ENCODE measurements around the gene CPLANE2. TPM values are rescaled to one million over a fixed set of nuclear protein-coding genes. Genes with fewer than 3 reads are reported as not detected.

CPLANE2 gene
- total and polyA plus RNA-seq, 7 donors = 1.0 to 7.4 (median 4.5) TPM

DNA sequence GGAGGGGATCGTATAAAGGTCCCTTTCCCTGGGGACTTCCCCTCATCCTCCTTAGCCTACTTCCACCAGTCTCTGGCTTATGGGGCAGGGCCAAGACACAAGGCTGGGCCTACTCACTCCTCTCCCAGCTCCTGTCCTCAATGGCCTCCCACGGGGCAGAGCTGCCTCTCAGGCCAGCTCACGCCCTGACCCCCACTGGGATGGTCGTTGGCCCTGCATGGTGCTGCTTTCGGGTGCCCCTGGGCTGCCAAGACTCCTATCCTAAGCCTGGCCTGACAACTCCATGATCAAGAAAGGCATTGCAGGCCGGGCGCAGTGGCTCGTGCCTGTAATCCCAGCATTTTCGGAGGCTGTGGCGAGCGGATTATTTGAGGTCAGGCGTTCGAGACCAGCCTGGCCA is 6.2 kb downstream of the CPLANE2 start:
- ATAC-seq (no peak), DNase-seq (no peak)
- peaks cover 6% of the 10 kb centered on the region for H3K4me1 ChIP-seq
- no peak overlapping the region for H3K4me3 ChIP-seq
- peaks cover 0 to 23% (median 13%) of the 10 kb centered on the region in 3 donors for H3K27me3 ChIP-seq (ENCODE audit: insufficient read depth in 3 of 3, low read length in 2 of 3)
- peaks cover 0 to 7% of the 10 kb centered on the region in 2 donors for H3K36me3 ChIP-seq (ENCODE audit: insufficient read depth in 1 of 2, low read depth in 1 of 2)
- TF ChIP-seq, protein P1, sequence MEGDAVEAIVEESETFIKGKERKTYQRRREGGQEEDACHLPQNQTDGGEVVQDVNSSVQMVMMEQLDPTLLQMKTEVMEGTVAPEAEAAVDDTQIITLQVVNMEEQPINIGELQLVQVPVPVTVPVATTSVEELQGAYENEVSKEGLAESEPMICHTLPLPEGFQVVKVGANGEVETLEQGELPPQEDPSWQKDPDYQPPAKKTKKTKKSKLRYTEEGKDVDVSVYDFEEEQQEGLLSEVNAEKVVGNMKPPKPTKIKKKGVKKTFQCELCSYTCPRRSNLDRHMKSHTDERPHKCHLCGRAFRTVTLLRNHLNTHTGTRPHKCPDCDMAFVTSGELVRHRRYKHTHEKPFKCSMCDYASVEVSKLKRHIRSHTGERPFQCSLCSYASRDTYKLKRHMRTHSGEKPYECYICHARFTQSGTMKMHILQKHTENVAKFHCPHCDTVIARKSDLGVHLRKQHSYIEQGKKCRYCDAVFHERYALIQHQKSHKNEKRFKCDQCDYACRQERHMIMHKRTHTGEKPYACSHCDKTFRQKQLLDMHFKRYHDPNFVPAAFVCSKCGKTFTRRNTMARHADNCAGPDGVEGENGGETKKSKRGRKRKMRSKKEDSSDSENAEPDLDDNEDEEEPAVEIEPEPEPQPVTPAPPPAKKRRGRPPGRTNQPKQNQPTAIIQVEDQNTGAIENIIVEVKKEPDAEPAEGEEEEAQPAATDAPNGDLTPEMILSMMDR (IDR thresholded peaks at IDR 0.05) = no peak
- intact Hi-C loops (cut with DNase I) = no loop called here
- no peak overlapping the region for H3K27ac ChIP-seq
- WGBS, 3 donors = 84 to 90% (median 90%) methylated on average over 13 of the region's 13 CpGs
- no peaks in the 10 kb centered on the region for H3K9me3 ChIP-seq

DNA sequence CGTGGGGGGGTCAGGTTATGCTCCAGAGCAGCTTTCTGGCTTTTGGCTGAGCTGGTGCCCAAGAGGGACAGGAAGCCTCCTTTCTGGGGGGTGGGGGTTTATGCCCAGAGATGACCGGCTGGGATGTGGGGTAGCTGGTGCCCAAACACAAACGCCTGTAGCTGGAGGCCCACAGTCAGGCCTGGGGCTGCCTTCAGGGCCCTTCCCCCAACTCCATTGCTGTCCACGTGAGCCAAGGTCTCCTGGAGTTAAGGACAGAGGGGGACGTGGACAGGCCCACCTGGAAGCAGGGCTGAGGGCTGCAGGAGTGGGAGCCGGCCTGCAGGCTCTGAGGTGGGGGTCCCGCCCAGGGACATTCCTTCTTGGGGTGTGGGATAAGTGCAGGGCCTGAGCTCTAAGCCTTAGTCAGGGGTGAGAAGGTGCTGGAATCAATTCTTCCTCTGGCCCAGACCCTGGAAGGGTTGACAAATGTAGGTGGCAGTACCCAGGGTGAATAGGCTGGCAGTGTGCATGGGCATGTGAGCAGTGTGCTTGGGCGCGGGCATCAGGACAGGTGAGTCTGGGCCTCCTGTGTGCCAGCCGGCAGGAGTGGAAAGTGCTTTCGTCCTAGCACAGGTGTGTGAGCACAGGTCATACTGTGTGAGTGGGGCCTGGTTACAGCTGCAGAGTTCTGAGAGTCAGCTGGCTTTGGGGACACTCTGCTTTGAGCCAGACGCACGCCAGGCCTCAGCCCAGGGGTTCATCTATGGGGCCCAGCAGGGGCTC is 6.8 kb downstream of the CPLANE2 start:
- Histone ChIP-seq H3K27ac (no peak overlapping the region), H3K36me3 (ENCODE audit: insufficient read depth in 1 of 2, low read depth in 1 of 2) (peaks cover 0 to 7% of the 10 kb centered on the region in 2 donors), H3K9me3 (no peaks in the 10 kb centered on the region), H3K4me3 (no peak overlapping the region), H3K4me1 (peaks cover 6% of the 10 kb centered on the region), H3K27me3 (ENCODE audit: insufficient read depth in 3 of 3, low read length in 2 of 3) (peaks cover 0 to 23% (median 13%) of the 10 kb centered on the region in 3 donors)
- ATAC-seq (no peak), DNase-seq (peak in 1 of 2 donors; percentile 36)
- 85 to 89% (median 86%) methylated on average over 13 of the region's 13 CpGs for WGBS, 3 donors
- intact Hi-C loops (cut with DNase I) = no loop called here
- TF ChIP-seq, protein P1 (IDR thresholded peaks at IDR 0.05) = no peak

DNA sequence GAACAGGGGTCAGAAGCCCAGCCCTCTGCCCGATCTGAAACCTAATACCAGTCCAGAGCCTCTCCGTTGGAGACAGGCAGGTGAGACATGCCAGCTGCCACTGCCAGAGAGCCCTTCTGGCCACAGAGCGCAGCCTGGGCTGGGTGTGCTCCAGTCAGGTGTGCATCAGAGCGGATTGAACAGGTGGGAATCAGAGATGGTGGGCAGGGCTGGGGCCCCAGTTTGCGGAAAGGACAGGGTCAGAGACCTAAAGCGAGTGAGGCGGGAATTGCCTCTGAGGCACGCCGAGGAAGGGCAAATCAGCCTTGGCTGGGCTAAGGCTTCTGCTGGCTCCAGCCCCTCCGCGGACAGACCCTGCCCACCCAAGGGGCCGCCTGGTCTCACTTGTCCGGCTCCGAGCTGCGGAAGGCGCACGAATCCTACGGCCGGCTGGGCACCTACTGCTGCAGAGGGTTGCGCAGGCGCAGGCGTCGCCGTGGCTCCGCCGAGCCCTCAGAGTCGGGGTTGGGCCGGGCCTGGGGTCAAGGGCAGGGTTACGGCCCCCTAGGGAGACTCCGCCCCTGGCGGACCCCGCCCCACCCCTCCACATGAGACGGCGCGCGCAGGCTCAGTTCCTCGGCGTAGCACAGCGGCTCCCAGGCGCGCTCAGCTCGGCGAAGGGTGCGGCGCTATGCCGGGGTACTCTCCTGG is 10.3 kb downstream of the CPLANE2 start:
- Histone ChIP-seq H3K9me3 (no peaks in the 10 kb centered on the region), H3K4me3 (peak overlapping the region; percentile 38), H3K4me1 (peaks cover 6% of the 10 kb centered on the region), H3K36me3 (ENCODE audit: insufficient read depth in 1 of 2, low read depth in 1 of 2) (peaks cover 0 to 4% of the 10 kb centered on the region in 2 donors), H3K27ac (no peak overlapping the region), H3K27me3 (ENCODE audit: insufficient read depth in 3 of 3, low read length in 2 of 3) (peaks cover 0 to 23% (median 13%) of the 10 kb centered on the region in 3 donors)
- WGBS, 3 donors = 12 to 17% (median 15%) methylated on average over 38 to 46 of the region's 46 CpGs
- TF ChIP-seq, protein P1 (IDR thresholded peaks at IDR 0.05) = no peak
- DNase-seq (peak; percentile 61 to 82), ATAC-seq (peak; percentile 28 to 77 (median 66))
- intact Hi-C loops (cut with DNase I) = no loop called here

DNA sequence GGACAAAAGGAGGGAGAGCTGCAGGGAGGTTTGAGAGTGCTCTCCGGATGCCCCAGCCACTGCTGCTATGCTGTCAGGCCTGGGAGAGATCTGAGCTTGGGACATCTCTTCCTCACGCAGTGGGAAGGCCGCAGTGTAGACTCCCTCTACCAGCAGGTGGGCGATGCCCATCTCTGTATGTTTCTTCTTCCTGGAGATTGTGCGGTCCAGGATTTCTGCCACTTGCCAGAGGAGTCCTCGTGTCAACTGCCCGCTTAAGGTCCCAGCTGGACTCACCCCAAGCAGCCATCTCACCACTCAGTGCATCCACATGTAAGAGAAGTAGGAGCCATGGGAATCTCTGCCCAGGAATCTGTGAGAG is 10.9 kb downstream of the CPLANE2 start:
- Histone ChIP-seq H3K27ac (no peak overlapping the region), H3K9me3 (no peaks in the 10 kb centered on the region), H3K4me1 (peaks cover 6% of the 10 kb centered on the region), H3K4me3 (peak overlapping the region; percentile 38), H3K36me3 (ENCODE audit: insufficient read depth in 1 of 2, low read depth in 1 of 2) (no peaks in the 10 kb centered on the region), H3K27me3 (ENCODE audit: insufficient read depth in 3 of 3, low read length in 2 of 3) (peaks cover 0 to 23% (median 13%) of the 10 kb centered on the region in 3 donors)
- DNase-seq = no peak
- TF ChIP-seq, protein P1 (IDR thresholded peaks at IDR 0.05) = no peak
- WGBS, 3 donors = 77 to 88% (median 81%) methylated on average over 7 of the region's 7 CpGs
- intact Hi-C loops (cut with DNase I) = no loop called here
- ATAC-seq = peak in 3 of 4 donors; percentile 5 to 14 (median 11)
